Erythroblast (primary cell): ENCODE measurements around the gene TRIM63.
A peak's percentile ranks its signal among the peaks of the same experiment; 100 is the strongest.

ENCODE experiments used
- DNase-seq, 2 experiments: peaks; one replicate each; lab custom pipeline; 2025; lab: John Stamatoyannopoulos, UW
- GATA1 ChIP-seq: IDR thresholded peaks from 2 replicates; pipeline ENCODE4 v1.6.1; 2011; ENCODE audit warnings: low read depth, mild to moderate bottlenecking, control low read depth, low read length, moderate library complexity
- POLR2A ChIP-seq: IDR thresholded peaks from 2 replicates; pipeline ENCODE4 v1.6.1; 2011; ENCODE audit warnings: mild to moderate bottlenecking, low read length

The TRIM63 gene

GRCh38 chr1:26038904-26039303 lies 28.5 kb downstream of the TRIM63 start:
- no peak for DNase-seq

GRCh38 chr1:26038477-26038876 lies 29.0 kb downstream of the TRIM63 start:
- TF ChIP-seq GATA1 (no peak), POLR2A (no peak)
- DNase-seq = no peak

More at GRCh38 chr1:26038904-26039303, 28.5 kb downstream of the TRIM63 start:
- no peak for TF ChIP-seq GATA1
- no peak for TF ChIP-seq POLR2A

- DNase-seq = no peak
- TF ChIP-seq GATA1 (no peak), POLR2A (no peak)
Measured at GRCh38 chr1:26037904-26038303, 29.5 kb downstream of the TRIM63 start.

- DNase-seq = no peak
- TF ChIP-seq GATA1 (no peak), POLR2A (no peak)
Measured at GRCh38 chr1:26036756-26037281, 30.6 kb downstream of the TRIM63 start.

- TF ChIP-seq POLR2A = no peak
- DNase-seq = peak; percentile 76 to 90
Measured at GRCh38 chr1:26035959-26036755, 31.3 kb downstream of the TRIM63 start.

- peak; percentile 93 to 95 for DNase-seq
- TF ChIP-seq POLR2A (peak; percentile 95), GATA1 (no peak)
Measured at GRCh38 chr1:26035203-26035958, 32.0 kb downstream of the TRIM63 start.

GRCh38 chr1:26034504-26035202 lies 32.8 kb downstream of the TRIM63 start:
- TF ChIP-seq POLR2A (no peak), GATA1 (no peak)
- DNase-seq = no peak

GRCh38 chr1:26032656-26033357 lies 34.6 kb downstream of the TRIM63 start:
- no peak for TF ChIP-seq POLR2A
- TF ChIP-seq GATA1 = no peak
- no peak for DNase-seq

GRCh38 chr1:26031611-26032220 lies 35.7 kb downstream of the TRIM63 start:
- TF ChIP-seq GATA1 (no peak), POLR2A (no peak)
- no peak for DNase-seq

- no peak for DNase-seq
- TF ChIP-seq POLR2A = no peak
- no peak for TF ChIP-seq GATA1
Measured at GRCh38 chr1:26031196-26031595, 36.2 kb downstream of the TRIM63 start.

- TF ChIP-seq POLR2A = no peak
- TF ChIP-seq GATA1 = no peak
Measured at GRCh38 chr1:26029864-26030481, 37.5 kb downstream of the TRIM63 start.

More at GRCh38 chr1:26029864-26030481, 37.5 kb downstream of the TRIM63 start:
- DNase-seq = peak in 1 of 2 experiments; percentile 22
